Right lobe of liver (tissue), 6 donors: ENCODE results near the gene SPIN4. TPM values are rescaled to one million over a fixed set of nuclear protein-coding genes. Genes with fewer than 3 reads are reported as not detected.

Experiments
- ATAC-seq, 4 donors: fragments of 200-7000 bp; cut with Tn5 transposase; one replicate each; pipeline ENCODE4 v1.9.1; 2020; ENCODE audit warnings: mild to moderate bottlenecking in 4 of 4, moderate library complexity in 4 of 4
- DNase-seq, 3 donors: peaks; one replicate each; pipeline ENCODE4 v3.0.0-alpha.2; 2020
- H3K27ac ChIP-seq, 3 donors: fragments of 200-600 bp; one replicate each; pipeline ENCODE4 v1.8.0; 2022
- H3K27me3 ChIP-seq, 2 donors: fragments of 200-600 bp; one replicate each; pipeline ENCODE4 v1.8.0; 2022
- H3K36me3 ChIP-seq, 4 donors: fragments of 200-600 bp; sonication (generic) in 1 of 4; one replicate each; pipeline versions ENCODE4 v1.5.1 to v1.8.0; 2017 to 2022; ENCODE audit warnings: control low read depth in 1 of 4
- H3K4me1 ChIP-seq, 4 donors: fragments of 200-600 bp; sonication (generic) in 1 of 4; one replicate each; pipeline versions ENCODE4 v1.5.1 to v1.8.0; 2017 to 2022; ENCODE audit warnings: control low read depth in 1 of 4
- H3K4me3 ChIP-seq, 3 donors: fragments of 200-600 bp; one replicate each; pipeline ENCODE4 v1.8.0; 2022
- H3K9me3 ChIP-seq, 4 donors: fragments of 200-600 bp; sonication (generic) in 1 of 4; one replicate each; pipeline versions ENCODE4 v1.5.1 to v1.8.0; 2017 to 2022; ENCODE audit warnings: control low read depth in 1 of 4
- POLR2A ChIP-seq: fragments of 450-650 bp; IDR thresholded peaks from one replicate; pipeline ENCODE4 v1.6.1; 2017; ENCODE audit warnings: antibody characterized with exemption, mild to moderate bottlenecking
- WGBS: methylation state at CpG from one replicate; pipeline ENCODE4 v1.1.6; 2018; ENCODE audit warnings: low coverage, low lambda C conversion rate; ENCODE audit not compliant: insufficient coverage; ENCODE audit errors: missing lambda C conversion rate; 5-methylcytosine and 5-hydroxymethylcytosine counted together
- intact Hi-C, 2 donors: fragments of 100-400 bp; cut with DNase I; formaldehyde crosslinking; loops; one replicate each; pipeline versions ENCODE4 v1.11.2 to v1.14.1; 2022
- total RNA-seq, 6 experiments: library from RNA; depleted of rRNA in 2 of 6; stranded (reverse); fragments of >200 nt in 2 of 6; fragmentation: NEBNext Ultra II Directional in 3 of 6; extraction: Animal tissue kit (Norgen Biotek cat#: 25700) in 3 of 6; gene quantifications; one replicate each; pipeline versions ENCODE4 v1.1.0 to v1.2.4, GENCODE V29; 2016 to 2023
- TF ChIP-seq, protein P1 (sequence below), 4 donors: fragments of 200-600 bp in 3 of 4; fragments of 450-650 bp in 1 of 4; IDR thresholded peaks; one replicate each; pipeline versions ENCODE4 v1.5.1 to v1.8.0; 2016 to 2022; ENCODE audit warnings: antibody characterized with exemption in 4 of 4, mild to moderate bottlenecking in 2 of 4
- donor health status: DM: no; HTN: yes; CAD: no.
- donor health status: DM: no; HTN: no; CAD: no.
- donor health status: DM: no; HTN: no; CAD: no.
- donor health status: DM: no; HTN: yes; CAD: no.
- donor health status: DM: no; HTN: yes; CAD: no.

Gene SPIN4
- total RNA-seq, 6 experiments from 2014 or later, result 0.93 to 3.4 (median 1.6) TPM

DNA sequence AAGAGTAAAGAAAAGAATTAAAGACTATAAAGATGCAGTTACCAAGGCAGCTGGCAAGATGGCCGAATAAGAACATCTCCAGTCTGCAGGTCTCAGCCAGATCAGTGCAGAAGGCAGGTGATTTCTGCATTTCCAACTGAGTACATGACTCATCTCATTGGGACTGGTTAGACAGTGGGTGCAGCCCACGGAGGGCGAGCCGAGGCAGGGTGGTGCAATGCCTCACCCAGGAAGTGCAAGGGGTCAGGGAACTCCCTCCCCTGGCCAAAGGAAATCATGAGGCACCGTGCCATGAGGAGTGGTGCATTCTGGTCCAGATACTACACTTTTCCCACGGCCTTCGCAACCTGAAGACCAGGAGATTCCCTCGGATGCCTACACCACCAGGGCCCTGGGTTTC, 20.5 kb downstream of the SPIN4 start:
- ATAC-seq, result no peak
- Histone ChIP-seq H3K27me3 (no peaks in the 10 kb centered on the region), H3K9me3 (no peaks in the 10 kb centered on the region), H3K27ac (no peak overlapping the region), H3K4me1 (no peaks in the 10 kb centered on the region), H3K36me3 (no peaks in the 10 kb centered on the region), H3K4me3 (no peak overlapping the region)
- no peak for TF ChIP-seq POLR2A
- TF ChIP-seq, protein P1, sequence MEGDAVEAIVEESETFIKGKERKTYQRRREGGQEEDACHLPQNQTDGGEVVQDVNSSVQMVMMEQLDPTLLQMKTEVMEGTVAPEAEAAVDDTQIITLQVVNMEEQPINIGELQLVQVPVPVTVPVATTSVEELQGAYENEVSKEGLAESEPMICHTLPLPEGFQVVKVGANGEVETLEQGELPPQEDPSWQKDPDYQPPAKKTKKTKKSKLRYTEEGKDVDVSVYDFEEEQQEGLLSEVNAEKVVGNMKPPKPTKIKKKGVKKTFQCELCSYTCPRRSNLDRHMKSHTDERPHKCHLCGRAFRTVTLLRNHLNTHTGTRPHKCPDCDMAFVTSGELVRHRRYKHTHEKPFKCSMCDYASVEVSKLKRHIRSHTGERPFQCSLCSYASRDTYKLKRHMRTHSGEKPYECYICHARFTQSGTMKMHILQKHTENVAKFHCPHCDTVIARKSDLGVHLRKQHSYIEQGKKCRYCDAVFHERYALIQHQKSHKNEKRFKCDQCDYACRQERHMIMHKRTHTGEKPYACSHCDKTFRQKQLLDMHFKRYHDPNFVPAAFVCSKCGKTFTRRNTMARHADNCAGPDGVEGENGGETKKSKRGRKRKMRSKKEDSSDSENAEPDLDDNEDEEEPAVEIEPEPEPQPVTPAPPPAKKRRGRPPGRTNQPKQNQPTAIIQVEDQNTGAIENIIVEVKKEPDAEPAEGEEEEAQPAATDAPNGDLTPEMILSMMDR (IDR thresholded peaks at IDR 0.05), result no peak
- intact Hi-C loops, result no loop called here
- no peak for DNase-seq
- 45% methylated on average over 1 of the region's 8 CpGs for WGBS

GRCh38 chrX:63327788-63328187, 23.3 kb downstream of the SPIN4 start:
- intact Hi-C loops, result no loop called here
- WGBS, result 48% methylated on average over 2 of the region's 2 CpGs

DNA sequence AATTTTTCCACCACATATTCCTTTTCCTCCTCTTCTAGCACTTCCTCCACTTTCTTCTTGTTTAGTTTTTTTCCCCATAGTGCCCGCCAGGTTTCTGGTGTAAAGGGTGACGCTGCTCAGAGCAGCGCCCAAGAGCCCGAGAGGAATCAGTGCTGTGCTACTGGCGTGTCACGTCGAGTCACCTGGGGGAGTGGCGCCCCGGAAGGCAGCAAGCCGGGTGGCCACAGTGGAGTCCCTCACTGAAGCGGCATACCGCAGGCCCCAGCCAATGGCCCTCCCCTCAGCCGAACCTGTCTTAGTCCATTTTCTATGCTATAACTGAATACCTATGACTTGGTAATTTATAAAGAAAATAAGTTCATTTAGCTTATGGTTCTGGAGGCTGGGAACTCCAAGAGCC, 51.5 kb downstream of the SPIN4 start:
- no peak overlapping the region for H3K27ac ChIP-seq
- H3K9me3 ChIP-seq, result no peaks in the 10 kb centered on the region
- no peaks in the 10 kb centered on the region for H3K4me1 ChIP-seq
- H3K27me3 ChIP-seq, result no peaks in the 10 kb centered on the region
- intact Hi-C loops, result no loop called here
- ATAC-seq (no peak), DNase-seq (no peak)
- 92% methylated on average over 13 of the region's 13 CpGs for WGBS
- TF ChIP-seq, protein P1 (IDR thresholded peaks at IDR 0.05), result no peak
- TF ChIP-seq POLR2A, result no peak
- H3K36me3 ChIP-seq, result no peaks in the 10 kb centered on the region
- H3K4me3 ChIP-seq, result no peak overlapping the region

More at GRCh38 chrX:63327788-63328187, 23.3 kb downstream of the SPIN4 start:
- H3K36me3 ChIP-seq, result no peaks in the 10 kb centered on the region
- no peaks in the 10 kb centered on the region for H3K27me3 ChIP-seq
- H3K4me3 ChIP-seq, result no peak overlapping the region
- no peak overlapping the region for H3K27ac ChIP-seq
- TF ChIP-seq POLR2A, result no peak
- TF ChIP-seq, protein P1 (IDR thresholded peaks at IDR 0.05), result no peak
- ATAC-seq, result no peak
- DNase-seq, result no peak
- H3K9me3 ChIP-seq, result no peaks in the 10 kb centered on the region
- H3K4me1 ChIP-seq, result no peaks in the 10 kb centered on the region
